Measurements from ENCODE around the gene PIK3C3. TPM values are rescaled to one million over a fixed set of nuclear protein-coding genes. Genes with fewer than 3 reads are reported as not detected.

Gene PIK3C3
- total RNA-seq, 3 donors from 2014 or later: 33.4 to 70.4 (median 45.9) TPM

- Histone ChIP-seq H3K4me1 (no peaks in the 10 kb centered on the region), H3K27ac (no peak overlapping the region), H3K36me3 (no peaks in the 10 kb centered on the region), H3K27me3 (no peaks in the 10 kb centered on the region), H3K9me3 (no peaks in the 10 kb centered on the region), H3K4me3 (no peak overlapping the region)
- TF ChIP-seq POLR2AphosphoS5 (IDR thresholded peaks at IDR 0.05) (no peak), CTCF (IDR thresholded peaks at IDR 0.05) (no peak), POLR2A (IDR thresholded peaks at IDR 0.05) (no peak)
- no peak for DNase-seq (ENCODE audit: low spot score in 2 of 2)
- intact Hi-C loops (cut with DNase I; ENCODE audit: low total_unique reads): no loop called here
These were observed 21.3 kb upstream of the PIK3C3 start for GRCh38 chr18:41933778-41934177.

- H3K4me1 ChIP-seq: no peaks in the 10 kb centered on the region
- no peak for DNase-seq (ENCODE audit: low spot score in 2 of 2)
- no peak for TF ChIP-seq POLR2A (IDR thresholded peaks at IDR 0.05)
- TF ChIP-seq CTCF (IDR thresholded peaks at IDR 0.05): no peak
- no peak for TF ChIP-seq POLR2AphosphoS5 (IDR thresholded peaks at IDR 0.05)
- H3K4me3 ChIP-seq: no peak overlapping the region
- intact Hi-C loops (cut with DNase I; ENCODE audit: low total_unique reads): no loop called here
- no peaks in the 10 kb centered on the region for H3K36me3 ChIP-seq
- H3K27ac ChIP-seq: no peak overlapping the region
- H3K27me3 ChIP-seq: no peaks in the 10 kb centered on the region
- no peaks in the 10 kb centered on the region for H3K9me3 ChIP-seq
These were observed 18.4 kb upstream of the PIK3C3 start for GRCh38 chr18:41936471-41937134.

GRCh38 chr18:41938445-41938844 lies 16.6 kb upstream of the PIK3C3 start:
- H3K4me1 ChIP-seq: no peaks in the 10 kb centered on the region
- intact Hi-C loops (cut with DNase I; ENCODE audit: low total_unique reads): no loop called here
- no peaks in the 10 kb centered on the region for H3K36me3 ChIP-seq
- H3K9me3 ChIP-seq: no peaks in the 10 kb centered on the region
- TF ChIP-seq POLR2AphosphoS5 (IDR thresholded peaks at IDR 0.05): no peak
- no peak for TF ChIP-seq POLR2A (IDR thresholded peaks at IDR 0.05)
- TF ChIP-seq CTCF (IDR thresholded peaks at IDR 0.05): no peak
- H3K27ac ChIP-seq: no peak overlapping the region
- no peak overlapping the region for H3K4me3 ChIP-seq
- DNase-seq (ENCODE audit: low spot score in 2 of 2): no peak
- no peaks in the 10 kb centered on the region for H3K27me3 ChIP-seq

- H3K4me3 ChIP-seq: no peak overlapping the region
- no peaks in the 10 kb centered on the region for H3K9me3 ChIP-seq
- H3K36me3 ChIP-seq: no peaks in the 10 kb centered on the region
- DNase-seq (ENCODE audit: low spot score in 2 of 2): no peak
- TF ChIP-seq POLR2AphosphoS5 (IDR thresholded peaks at IDR 0.05) (no peak), CTCF (IDR thresholded peaks at IDR 0.05) (no peak), POLR2A (IDR thresholded peaks at IDR 0.05) (no peak)
- intact Hi-C loops (cut with DNase I; ENCODE audit: low total_unique reads): no loop called here
- H3K27me3 ChIP-seq: no peaks in the 10 kb centered on the region
- H3K27ac ChIP-seq: no peak overlapping the region
- H3K4me1 ChIP-seq: no peaks in the 10 kb centered on the region
These were observed 15.7 kb upstream of the PIK3C3 start for GRCh38 chr18:41939326-41939725.

- H3K9me3 ChIP-seq: no peaks in the 10 kb centered on the region
- peaks cover 0 to 5% of the 10 kb centered on the region in 2 donors for H3K27me3 ChIP-seq
- no peak overlapping the region for H3K4me3 ChIP-seq
- H3K36me3 ChIP-seq: no peaks in the 10 kb centered on the region
- intact Hi-C loops (cut with DNase I; ENCODE audit: low total_unique reads): no loop called here
- no peak for DNase-seq (ENCODE audit: low spot score in 2 of 2)
- H3K27ac ChIP-seq: no peak overlapping the region
- TF ChIP-seq CTCF (IDR thresholded peaks at IDR 0.05) (no peak), POLR2A (IDR thresholded peaks at IDR 0.05) (no peak), POLR2AphosphoS5 (IDR thresholded peaks at IDR 0.05) (no peak)
- H3K4me1 ChIP-seq: no peaks in the 10 kb centered on the region
These were observed 14.4 kb upstream of the PIK3C3 start for GRCh38 chr18:41940506-41941215.

Data from breast epithelium (tissue), 4 donors.